ENCODE results near the gene CCDC117. TPM values are rescaled to one million over a fixed set of nuclear protein-coding genes. Genes with fewer than 3 reads are reported as not detected.
"Not testable (repeated sequence)": the region's sequence is repeated elsewhere in the genome, so short reads cannot be mapped to it uniquely, and the experiment has no call there.

Gene CCDC117
- total RNA-seq, 2 experiments from 2014 or later, result 14.2 to 16.1 TPM

DNA sequence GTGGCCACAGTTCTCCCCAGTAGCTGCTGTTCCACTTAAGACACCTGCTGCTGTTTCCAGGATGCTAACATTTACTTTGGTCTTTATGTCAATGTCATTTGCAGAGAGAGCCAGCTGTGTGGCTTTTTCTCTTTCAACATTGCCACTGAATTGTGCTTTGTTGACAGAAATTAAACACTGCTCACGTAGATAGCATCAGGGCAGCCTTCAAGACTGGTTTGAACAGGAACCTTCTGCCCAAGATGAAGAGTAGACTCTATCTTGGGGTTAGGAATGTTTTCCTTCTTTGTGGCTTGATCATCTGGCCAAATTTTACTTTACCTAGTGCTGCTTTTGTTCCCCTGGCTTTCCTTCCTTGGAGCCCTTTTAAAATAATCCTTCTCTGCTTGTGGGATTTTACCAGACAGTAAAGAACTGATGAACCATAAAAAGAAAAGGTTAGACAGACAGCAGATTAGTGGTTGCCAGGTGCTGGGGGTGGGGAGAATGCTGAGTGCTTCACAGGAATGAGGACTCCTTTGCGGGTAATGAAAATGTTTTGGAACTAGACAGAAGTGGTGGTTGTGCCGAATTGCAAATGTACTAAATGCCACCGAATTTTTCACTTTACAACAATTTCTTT lies 50.5 kb downstream of the CCDC117 start:
- intact Hi-C loops (cut with DNase I, micrococcal nuclease), result loop anchor here in 1 of 2 experiments (2.0 kb wide), 2 partner anchors 24 to 50 kb away; partner anchors contain the start of gene CCDC117
- Histone ChIP-seq H3K27me3 (ENCODE audit: control insufficient read depth in 1 of 2, insufficient read depth in 2 of 2, low read length in 2 of 2) (no peaks in the 10 kb centered on the region), H3K4me1 (ENCODE audit: insufficient read depth, low read length) (peaks cover 46% of the 10 kb centered on the region), H3K9me3 (ENCODE audit: control insufficient read depth in 1 of 2, insufficient read depth in 1 of 2, low read length in 2 of 2) (no peaks in the 10 kb centered on the region), H3K36me3 (ENCODE audit: insufficient read depth, low read length) (no peaks in the 10 kb centered on the region), H3K27ac (ENCODE audit: low read depth in 1 of 2, low read length in 2 of 2) (peak overlapping the region; percentile 56 to 72), H3K4me3 (ENCODE audit: low read length) (no peak overlapping the region)
- Mint-ChIP-seq H3K9me3 (no peaks in the 10 kb centered on the region), H3K4me3 (peak overlapping the region; percentile 34), H3K27me3 (no peaks in the 10 kb centered on the region), H3K36me3 (ENCODE audit: low read depth) (peaks cover 4% of the 10 kb centered on the region), H3K27ac (peak overlapping the region; percentile 89), H3K4me1 (ENCODE audit: low read depth) (peaks cover 48% of the 10 kb centered on the region)
- ATAC-seq (ENCODE audit: poor library complexity) (peak; percentile 90), DNase-seq (peak in 8 of 14 experiments; percentile 15 to 78 (median 50))
- POLR2A ChIA-PET, result interaction anchor here (0.7 to 2.9 kb wide), 5 partner anchors 11 to 50 kb away, joined by 3 to 42 read pairs (median 5); partner anchors contain the start of genes CCDC117 and XBP1
- TF ChIP-seq CTCF (IDR thresholded peaks at IDR 0.05), result no peak
- CTCF ChIA-PET, result interaction anchor here (1.2 to 1.5 kb wide), 2 partner anchors 23 to 34 kb away, joined by 3 to 4 read pairs; partner anchors contain the start of gene XBP1

GRCh38 chr22:28824455-28824854 lies 52.0 kb downstream of the CCDC117 start:
- H3K4me1 Mint-ChIP-seq (ENCODE audit: low read depth), result peaks cover 45% of the 10 kb centered on the region
- intact Hi-C loops (cut with DNase I, micrococcal nuclease); H3K27me3 Mint-ChIP-seq; H3K4me3 Mint-ChIP-seq; H3K36me3 ChIP-seq (ENCODE audit: insufficient read depth, low read length); H3K27ac Mint-ChIP-seq; POLR2A ChIA-PET; ATAC-seq (ENCODE audit: poor library complexity); DNase-seq; H3K27me3 ChIP-seq (ENCODE audit: control insufficient read depth in 1 of 2, insufficient read depth in 2 of 2, low read length in 2 of 2); H3K36me3 Mint-ChIP-seq (ENCODE audit: low read depth); H3K4me3 ChIP-seq (ENCODE audit: low read length); H3K9me3 ChIP-seq (ENCODE audit: control insufficient read depth in 1 of 2, insufficient read depth in 1 of 2, low read length in 2 of 2); H3K27ac ChIP-seq (ENCODE audit: low read depth in 1 of 2, low read length in 2 of 2); H3K9me3 Mint-ChIP-seq; CTCF ChIA-PET: not testable (repeated sequence)
- H3K4me1 ChIP-seq (ENCODE audit: insufficient read depth, low read length), result peaks cover 39% of the 10 kb centered on the region

GRCh38 chr22:28826430-28826829 lies 53.9 kb downstream of the CCDC117 start:
- H3K27ac ChIP-seq (ENCODE audit: low read depth in 1 of 2, low read length in 2 of 2); H3K9me3 Mint-ChIP-seq; H3K36me3 Mint-ChIP-seq (ENCODE audit: low read depth); CTCF ChIA-PET; H3K4me3 Mint-ChIP-seq; DNase-seq; H3K27me3 Mint-ChIP-seq; intact Hi-C loops (cut with DNase I, micrococcal nuclease); H3K36me3 ChIP-seq (ENCODE audit: insufficient read depth, low read length); ATAC-seq (ENCODE audit: poor library complexity); H3K4me3 ChIP-seq (ENCODE audit: low read length); H3K27ac Mint-ChIP-seq; H3K9me3 ChIP-seq (ENCODE audit: control insufficient read depth in 1 of 2, insufficient read depth in 1 of 2, low read length in 2 of 2); POLR2A ChIA-PET; H3K27me3 ChIP-seq (ENCODE audit: control insufficient read depth in 1 of 2, insufficient read depth in 2 of 2, low read length in 2 of 2): not testable (repeated sequence)
- H3K4me1 Mint-ChIP-seq (ENCODE audit: low read depth), result peaks cover 39% of the 10 kb centered on the region
- H3K4me1 ChIP-seq (ENCODE audit: insufficient read depth, low read length), result peaks cover 32% of the 10 kb centered on the region

DNA sequence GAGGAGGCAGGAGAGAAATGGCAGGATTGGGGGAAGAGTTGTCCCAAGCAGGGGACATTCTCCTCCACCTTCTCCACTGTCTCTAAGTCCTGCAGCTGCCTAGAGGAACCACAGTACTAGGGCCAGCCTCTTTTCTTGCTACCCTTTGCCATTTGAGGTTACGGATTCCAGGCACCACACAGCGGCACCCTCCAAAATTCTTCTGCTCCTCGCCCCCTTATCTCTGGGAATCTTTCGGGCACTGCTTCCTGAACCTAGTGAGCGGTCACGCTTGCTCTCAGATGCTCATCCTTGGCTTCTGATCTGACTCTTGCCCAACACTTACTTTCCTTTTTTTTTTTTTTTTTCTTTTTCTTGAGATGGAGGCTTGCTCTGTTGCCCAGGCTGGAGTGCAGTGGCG lies 54.4 kb downstream of the CCDC117 start:
- Histone ChIP-seq H3K27me3 (ENCODE audit: control insufficient read depth in 1 of 2, insufficient read depth in 2 of 2, low read length in 2 of 2) (no peaks in the 10 kb centered on the region), H3K4me1 (ENCODE audit: insufficient read depth, low read length) (peaks cover 27% of the 10 kb centered on the region), H3K4me3 (ENCODE audit: low read length) (no peak overlapping the region), H3K36me3 (ENCODE audit: insufficient read depth, low read length) (no peaks in the 10 kb centered on the region), H3K27ac (ENCODE audit: low read depth in 1 of 2, low read length in 2 of 2) (no peak overlapping the region), H3K9me3 (ENCODE audit: control insufficient read depth in 1 of 2, insufficient read depth in 1 of 2, low read length in 2 of 2) (no peaks in the 10 kb centered on the region)
- peaks cover 34% of the 10 kb centered on the region for H3K4me1 Mint-ChIP-seq (ENCODE audit: low read depth)
- ChIA-PET POLR2A (interaction anchor here (0.6 kb wide), 1 partner anchor 211 kb away, joined by 3 read pairs; no protein-coding TSS in a partner anchor), CTCF (interaction anchor here (3.9 kb wide), 1 partner anchor 37 kb away, joined by 42 read pairs; no protein-coding TSS in a partner anchor)
- ATAC-seq (ENCODE audit: poor library complexity) (no peak), DNase-seq (no peak)
- TF ChIP-seq CTCF (IDR thresholded peaks at IDR 0.05), result no peak
- no peaks in the 10 kb centered on the region for H3K9me3 Mint-ChIP-seq
- no peak overlapping the region for H3K4me3 Mint-ChIP-seq
- no peaks in the 10 kb centered on the region for H3K27me3 Mint-ChIP-seq
- H3K27ac Mint-ChIP-seq, result no peak overlapping the region
- peaks cover 4% of the 10 kb centered on the region for H3K36me3 Mint-ChIP-seq (ENCODE audit: low read depth)
- intact Hi-C loops (cut with DNase I, micrococcal nuclease), result no loop called here
